Measurements from ENCODE around the gene BCL7C.

Gene BCL7C

DNA sequence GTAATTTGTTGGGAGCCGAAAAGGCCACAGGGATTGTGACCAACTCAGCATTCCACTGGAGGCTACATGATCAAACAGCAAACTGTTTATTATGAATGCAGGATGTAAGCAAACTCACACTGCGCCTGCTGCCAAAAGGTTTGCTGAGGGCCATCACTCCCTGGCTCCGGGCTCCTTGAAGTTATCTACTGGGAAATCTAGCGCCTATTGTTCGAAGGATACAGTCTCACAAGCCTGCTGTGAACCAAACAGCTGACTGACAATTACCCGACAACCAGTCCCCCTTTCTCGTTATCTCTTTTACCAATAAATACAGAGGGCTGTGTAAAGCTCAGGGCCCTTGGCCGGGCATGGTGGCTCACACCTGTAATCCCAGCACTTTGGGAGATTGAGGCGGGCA, 52.5 kb downstream of the BCL7C start:
- H3K4me3 ChIP-seq (ENCODE audit: low read depth, low read length): no peak overlapping the region
- TF ChIP-seq, protein P1, sequence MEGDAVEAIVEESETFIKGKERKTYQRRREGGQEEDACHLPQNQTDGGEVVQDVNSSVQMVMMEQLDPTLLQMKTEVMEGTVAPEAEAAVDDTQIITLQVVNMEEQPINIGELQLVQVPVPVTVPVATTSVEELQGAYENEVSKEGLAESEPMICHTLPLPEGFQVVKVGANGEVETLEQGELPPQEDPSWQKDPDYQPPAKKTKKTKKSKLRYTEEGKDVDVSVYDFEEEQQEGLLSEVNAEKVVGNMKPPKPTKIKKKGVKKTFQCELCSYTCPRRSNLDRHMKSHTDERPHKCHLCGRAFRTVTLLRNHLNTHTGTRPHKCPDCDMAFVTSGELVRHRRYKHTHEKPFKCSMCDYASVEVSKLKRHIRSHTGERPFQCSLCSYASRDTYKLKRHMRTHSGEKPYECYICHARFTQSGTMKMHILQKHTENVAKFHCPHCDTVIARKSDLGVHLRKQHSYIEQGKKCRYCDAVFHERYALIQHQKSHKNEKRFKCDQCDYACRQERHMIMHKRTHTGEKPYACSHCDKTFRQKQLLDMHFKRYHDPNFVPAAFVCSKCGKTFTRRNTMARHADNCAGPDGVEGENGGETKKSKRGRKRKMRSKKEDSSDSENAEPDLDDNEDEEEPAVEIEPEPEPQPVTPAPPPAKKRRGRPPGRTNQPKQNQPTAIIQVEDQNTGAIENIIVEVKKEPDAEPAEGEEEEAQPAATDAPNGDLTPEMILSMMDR (IDR thresholded peaks at IDR 0.05; ENCODE audit: low read depth, low read length): no peak

DNA sequence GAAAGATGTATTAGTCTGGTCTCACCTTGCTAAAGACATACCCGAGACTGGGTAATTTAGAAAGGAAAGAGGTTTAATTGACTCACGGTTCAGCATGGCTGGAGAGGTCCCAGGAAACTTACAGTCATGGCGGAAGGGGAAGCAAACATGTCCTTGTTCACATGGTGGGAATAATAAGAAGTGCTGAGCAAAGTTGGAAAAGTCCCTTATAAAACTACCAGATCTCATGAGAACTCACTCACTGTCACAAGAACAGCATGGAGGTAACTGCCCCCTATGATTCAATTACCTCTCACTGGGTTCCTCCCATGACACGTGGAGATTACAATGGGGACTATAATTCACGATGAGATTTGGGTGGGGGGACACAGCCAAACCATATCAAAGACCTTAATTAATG, 53.3 kb downstream of the BCL7C start:
- no peak overlapping the region for H3K4me3 ChIP-seq (ENCODE audit: low read depth, low read length)
- TF ChIP-seq, protein P1 (IDR thresholded peaks at IDR 0.05; ENCODE audit: low read depth, low read length): no peak

DNA sequence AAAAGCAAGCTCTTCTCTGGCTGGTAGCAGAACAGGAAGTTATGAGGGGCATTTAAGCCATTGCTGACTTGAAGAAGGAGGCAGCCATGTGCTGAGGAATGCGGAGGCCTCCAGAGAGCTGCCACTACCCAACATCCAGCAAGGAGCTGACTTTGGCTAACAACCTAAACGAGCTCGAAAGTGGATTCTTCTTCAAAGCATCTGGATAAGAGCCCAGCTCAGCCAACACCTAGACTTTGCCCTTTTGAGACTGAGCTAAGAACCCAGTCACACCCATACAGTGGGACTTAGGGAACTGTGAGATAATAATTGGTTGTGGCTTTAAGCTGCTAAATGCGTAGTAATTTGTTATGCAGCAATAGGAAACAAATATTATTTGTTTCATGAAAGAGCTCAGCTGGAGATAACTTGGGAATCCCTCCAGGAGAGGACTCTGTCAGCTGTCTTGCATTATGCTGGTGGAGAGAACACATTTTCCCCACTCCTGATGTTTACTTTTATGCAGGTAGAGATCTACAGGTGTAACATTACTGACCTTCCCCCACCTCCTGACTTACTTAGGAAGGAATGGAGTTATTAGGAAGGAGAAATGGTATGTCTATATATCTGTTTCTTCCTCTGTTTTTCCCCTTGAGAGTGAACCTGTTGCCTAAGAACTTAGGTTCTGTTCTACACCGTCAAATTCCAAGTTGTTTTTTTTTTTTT, 54.2 kb downstream of the BCL7C start:
- TF ChIP-seq, protein P1 (IDR thresholded peaks at IDR 0.05; ENCODE audit: low read depth, low read length): no peak
- no peak overlapping the region for H3K4me3 ChIP-seq (ENCODE audit: low read depth, low read length)

DNA sequence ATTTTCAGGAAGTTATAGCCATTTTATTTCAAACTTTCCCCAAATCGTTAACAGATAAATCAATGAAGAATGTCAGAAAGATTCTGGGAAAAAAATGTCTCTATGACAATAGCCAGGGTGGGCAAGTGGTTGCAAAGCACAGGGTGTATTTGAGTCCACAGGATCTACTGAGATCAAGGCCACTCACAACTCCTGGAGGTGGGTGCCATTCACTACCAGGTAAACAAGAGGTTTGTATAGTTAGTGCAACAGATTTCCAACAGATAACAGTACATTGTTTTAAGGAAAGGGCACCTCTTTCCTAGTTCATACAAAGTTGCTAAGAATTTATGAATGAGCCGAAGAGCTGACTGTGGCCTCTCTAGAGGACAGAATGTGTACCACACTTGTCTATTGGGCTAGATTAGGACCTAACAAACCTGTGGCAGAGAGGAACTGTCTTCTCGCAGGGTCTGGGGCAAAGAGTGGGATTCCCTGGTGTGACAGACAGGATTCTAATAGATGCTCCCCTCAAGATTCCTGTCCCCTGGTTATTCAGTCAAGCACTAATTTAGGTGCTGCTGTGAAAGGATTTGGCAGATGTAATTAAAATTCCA, 54.9 kb downstream of the BCL7C start:
- TF ChIP-seq, protein P1 (IDR thresholded peaks at IDR 0.05; ENCODE audit: low read depth, low read length): no peak
- no peak overlapping the region for H3K4me3 ChIP-seq (ENCODE audit: low read depth, low read length)

DNA sequence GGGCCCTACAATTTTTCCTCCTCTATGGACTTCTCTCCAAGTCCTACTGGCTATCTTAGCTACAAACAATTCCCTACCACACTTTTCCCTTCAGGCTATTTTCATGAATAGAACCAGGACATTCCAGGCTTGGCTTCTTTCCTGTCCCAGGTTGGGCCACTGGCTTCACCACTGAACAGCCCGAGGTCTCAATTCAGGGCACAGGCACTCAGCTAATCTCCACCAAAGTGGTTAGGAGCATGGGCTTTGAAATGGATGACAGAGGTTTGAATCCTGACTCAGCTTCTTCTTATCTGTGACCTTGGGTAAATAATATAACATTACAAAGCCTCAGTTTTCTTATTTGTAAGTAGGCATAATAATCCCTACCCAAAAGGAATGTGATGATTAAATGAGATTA, 56.0 kb downstream of the BCL7C start:
- TF ChIP-seq, protein P1 (IDR thresholded peaks at IDR 0.05; ENCODE audit: low read depth, low read length): no peak
- no peak overlapping the region for H3K4me3 ChIP-seq (ENCODE audit: low read depth, low read length)
